Epithelial cell of esophagus (primary cell): ENCODE results near the gene CNTROB.

ENCODE experiments used
- DNase-seq: peaks from one replicate; pipeline ENCODE4 v3.0.0; 2010; ENCODE audit warnings: low read depth
- H3K4me3 ChIP-seq: 2 replicates; pipeline ENCODE4 v1.5.1; 2011; ENCODE audit warnings: mild to moderate bottlenecking, low read length, control low read depth
- TF ChIP-seq, protein P1 (sequence below): IDR thresholded peaks from 2 replicates; pipeline ENCODE4 v1.5.1; 2011; ENCODE audit warnings: low read depth, mild to moderate bottlenecking, low read length, control low read depth, inconsistent platforms; ENCODE audit not compliant: insufficient read depth; ENCODE audit errors: missing control alignments

CNTROB gene

DNA sequence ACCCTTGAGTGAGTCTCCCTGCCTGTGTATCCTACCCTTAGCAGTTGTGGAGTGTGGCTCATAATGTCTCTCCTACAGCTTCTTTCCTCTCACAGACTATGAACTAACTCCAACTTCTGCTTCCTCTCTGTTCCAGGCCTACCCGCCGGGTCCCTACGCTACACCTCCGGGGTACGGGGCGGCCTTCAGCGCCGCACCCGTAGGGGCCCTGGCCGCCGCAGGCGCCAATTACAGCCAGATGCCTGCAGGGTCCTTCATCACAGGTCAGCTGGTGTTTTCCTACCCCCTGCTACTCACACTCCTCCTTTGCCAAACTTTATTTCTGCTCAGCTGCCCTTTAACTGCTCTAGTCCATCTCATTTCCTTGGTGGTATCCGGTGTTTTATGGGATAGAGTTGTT lies 21.3 kb upstream of the CNTROB start:
- no peak for DNase-seq
- H3K4me3 ChIP-seq, result no peak overlapping the region
- TF ChIP-seq, protein P1, sequence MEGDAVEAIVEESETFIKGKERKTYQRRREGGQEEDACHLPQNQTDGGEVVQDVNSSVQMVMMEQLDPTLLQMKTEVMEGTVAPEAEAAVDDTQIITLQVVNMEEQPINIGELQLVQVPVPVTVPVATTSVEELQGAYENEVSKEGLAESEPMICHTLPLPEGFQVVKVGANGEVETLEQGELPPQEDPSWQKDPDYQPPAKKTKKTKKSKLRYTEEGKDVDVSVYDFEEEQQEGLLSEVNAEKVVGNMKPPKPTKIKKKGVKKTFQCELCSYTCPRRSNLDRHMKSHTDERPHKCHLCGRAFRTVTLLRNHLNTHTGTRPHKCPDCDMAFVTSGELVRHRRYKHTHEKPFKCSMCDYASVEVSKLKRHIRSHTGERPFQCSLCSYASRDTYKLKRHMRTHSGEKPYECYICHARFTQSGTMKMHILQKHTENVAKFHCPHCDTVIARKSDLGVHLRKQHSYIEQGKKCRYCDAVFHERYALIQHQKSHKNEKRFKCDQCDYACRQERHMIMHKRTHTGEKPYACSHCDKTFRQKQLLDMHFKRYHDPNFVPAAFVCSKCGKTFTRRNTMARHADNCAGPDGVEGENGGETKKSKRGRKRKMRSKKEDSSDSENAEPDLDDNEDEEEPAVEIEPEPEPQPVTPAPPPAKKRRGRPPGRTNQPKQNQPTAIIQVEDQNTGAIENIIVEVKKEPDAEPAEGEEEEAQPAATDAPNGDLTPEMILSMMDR, result no peak

DNA sequence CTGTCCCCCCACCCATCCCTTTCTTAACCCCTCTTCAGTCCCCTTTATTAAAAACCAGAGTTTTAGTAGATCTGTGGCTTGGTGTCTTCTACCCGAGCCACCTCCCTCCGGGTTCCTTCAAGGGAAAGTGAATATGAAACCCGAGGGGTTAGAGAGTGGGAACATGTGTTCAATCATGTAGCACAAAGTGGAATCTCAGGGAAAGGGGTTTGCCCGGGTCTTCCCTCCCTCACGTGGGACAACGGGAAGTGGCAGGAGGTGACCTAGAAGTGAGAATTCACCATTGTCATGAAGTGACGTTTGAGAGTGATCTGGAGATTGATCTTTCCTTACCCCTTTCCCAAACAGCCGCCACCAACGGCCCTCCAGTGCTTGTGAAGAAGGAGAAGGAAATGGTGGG lies 20.9 kb upstream of the CNTROB start:
- DNase-seq, result no peak
- TF ChIP-seq, protein P1, result no peak
- H3K4me3 ChIP-seq, result no peak overlapping the region

DNA sequence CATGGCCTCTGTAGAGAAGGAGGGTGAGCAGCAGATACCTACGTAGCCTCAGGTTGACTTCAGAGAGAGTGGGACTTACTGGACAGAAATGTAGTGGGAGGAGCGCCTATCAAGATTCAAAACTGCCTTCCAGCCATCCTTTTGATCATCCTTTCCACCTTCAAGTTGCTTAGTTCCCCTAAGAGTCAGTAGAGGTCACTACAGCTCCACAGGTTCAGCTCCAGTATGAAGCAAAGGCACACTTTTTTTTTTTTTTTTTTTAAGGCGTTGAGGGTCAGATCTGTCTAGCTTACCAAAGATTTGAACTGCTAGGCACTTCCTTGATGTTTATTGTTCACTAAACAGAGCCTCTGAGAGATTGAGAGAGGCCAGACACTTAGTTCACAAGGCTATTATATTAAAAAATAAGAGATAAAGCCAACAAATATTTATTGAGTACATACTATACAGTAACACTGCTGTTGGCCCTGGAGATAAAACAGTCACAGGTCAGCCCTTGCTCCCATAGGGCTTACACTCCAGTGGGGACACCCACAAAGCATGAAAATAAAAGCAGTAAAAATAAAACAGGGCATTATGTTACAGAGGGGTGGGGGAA lies 19.0 kb upstream of the CNTROB start:
- H3K4me3 ChIP-seq, result no peak overlapping the region
- peak; percentile 86 for DNase-seq
- TF ChIP-seq, protein P1, result peak; percentile 80

DNA sequence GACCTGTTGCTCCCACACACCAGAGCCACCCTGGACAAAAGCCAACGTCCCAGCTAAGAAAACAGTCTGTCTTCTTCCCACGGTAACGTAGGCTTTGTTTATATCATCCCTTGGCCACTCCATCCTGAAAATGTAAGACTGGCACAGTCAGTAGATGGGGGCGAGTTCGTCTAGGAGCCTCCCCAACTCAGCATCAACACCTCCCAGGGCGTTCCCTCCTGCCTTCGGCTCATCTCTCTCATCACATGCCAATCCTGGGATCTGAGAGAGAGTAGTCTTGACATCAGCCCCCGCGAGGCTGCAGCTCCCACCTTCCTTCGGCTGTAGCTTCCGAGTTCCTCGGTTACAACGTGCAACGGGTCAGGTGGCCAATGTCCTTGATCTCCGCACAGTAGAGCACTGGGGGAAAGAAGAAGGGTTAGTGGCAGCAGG lies 16.8 kb upstream of the CNTROB start:
- peak overlapping the region; percentile 77 for H3K4me3 ChIP-seq
- peak; percentile 48 for DNase-seq
- TF ChIP-seq, protein P1, result no peak

DNA sequence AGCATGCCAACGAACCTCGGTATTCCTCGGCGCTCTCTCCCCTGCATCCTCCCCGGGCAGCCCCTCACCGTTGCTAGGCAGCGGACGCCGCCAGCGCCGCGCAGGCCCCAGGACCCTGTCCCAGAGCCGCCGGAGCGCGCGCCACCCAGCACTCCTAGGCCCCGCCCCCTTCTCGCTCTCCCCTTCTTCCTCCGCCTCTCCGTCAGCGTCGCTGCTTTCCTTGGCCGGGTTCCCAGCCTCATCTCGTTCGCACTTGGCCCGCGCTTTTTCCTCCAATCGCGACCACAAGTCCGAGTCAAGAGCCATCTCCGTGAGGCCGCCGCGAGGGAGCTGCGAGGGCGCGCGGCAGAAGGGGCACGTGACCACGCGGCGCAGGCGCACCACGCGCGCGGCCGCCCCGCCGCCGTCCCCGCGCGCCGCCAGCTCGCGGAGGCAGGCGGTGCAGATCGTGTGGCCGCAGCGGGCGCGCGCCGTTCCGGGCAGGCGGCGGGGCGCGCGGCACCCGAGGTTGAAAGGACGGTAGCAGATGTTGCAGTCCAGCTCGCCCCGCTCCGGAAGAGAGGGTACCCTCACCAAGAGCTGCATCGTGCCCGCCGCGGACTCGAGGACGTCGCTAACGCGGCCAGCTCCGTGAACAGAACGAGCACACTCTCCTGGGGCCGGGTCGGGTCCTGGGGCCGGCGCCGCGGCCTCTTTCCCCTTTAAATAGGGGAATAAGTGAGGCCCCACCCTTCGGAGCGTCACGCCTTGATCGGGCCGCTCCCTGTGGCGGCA lies 16.2 kb upstream of the CNTROB start, which contains the start of gene RNF227:
TSS of gene RNF227 (minus strand) at position 679 of the 774 bp plus-strand sequence. CDS start at position 585, 94 bp downstream.
- TF ChIP-seq, protein P1, result no peak
- DNase-seq, result peak; percentile 93
- peak within 1 kb of the TSS; percentile 77 for H3K4me3 ChIP-seq

DNA sequence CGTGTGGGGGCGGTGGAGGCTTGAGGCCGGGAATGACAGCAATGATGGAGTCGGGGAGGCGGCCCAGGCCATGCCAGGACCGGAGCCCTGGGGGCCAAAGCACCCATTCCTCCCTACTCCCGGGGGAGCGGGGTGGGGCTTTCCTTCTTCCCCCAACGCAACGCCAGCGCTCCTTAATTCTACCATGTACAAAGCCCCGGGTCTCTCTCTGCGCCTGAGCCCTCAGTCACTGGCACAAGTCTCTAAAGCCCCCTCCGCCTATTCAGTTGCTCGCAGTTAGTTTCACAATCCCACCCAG lies 15.7 kb upstream of the CNTROB start:
- H3K4me3 ChIP-seq, result peak overlapping the region; percentile 55
- TF ChIP-seq, protein P1, result no peak
- no peak for DNase-seq

DNA sequence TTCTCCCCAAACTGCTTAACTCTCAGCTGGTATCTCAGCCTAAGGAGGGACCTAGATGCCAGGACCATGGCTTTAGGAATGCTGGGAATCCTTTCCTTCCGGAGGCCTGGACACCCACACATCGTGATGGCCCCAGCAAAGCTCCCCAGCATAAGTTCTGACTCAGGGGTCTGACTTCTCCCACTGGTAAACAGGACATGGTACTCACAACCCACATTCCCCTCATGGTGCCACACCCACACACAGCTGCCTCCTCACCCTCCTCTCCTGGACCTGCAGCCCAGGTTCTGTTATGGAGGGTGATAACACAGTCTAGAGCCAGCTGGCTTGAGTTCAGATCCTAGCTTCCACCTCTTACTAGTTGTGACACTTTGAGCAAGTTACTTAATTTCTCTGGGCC lies 15.2 kb upstream of the CNTROB start:
- peak; percentile 28 for DNase-seq
- H3K4me3 ChIP-seq, result peak overlapping the region; percentile 55
- TF ChIP-seq, protein P1, result no peak
